Immature natural killer cell (primary cell): ENCODE measurements around the gene SYNE1. TPM values are rescaled to one million over a fixed set of nuclear protein-coding genes. Genes with fewer than 3 reads are reported as not detected.
"Not testable (repeated sequence)": the region's sequence is repeated elsewhere in the genome, so short reads cannot be mapped to it uniquely, and the experiment has no call there.

Source experiments
- DNase-seq, 3 donors: peaks; one replicate each; pipeline ENCODE4 v3.0.0; 2022; ENCODE audit warnings: mixed read lengths in 1 of 3
- H3K27ac Mint-ChIP-seq, 6 donors: one replicate each; pipeline ENCODE4 v1.8.0; 2020; ENCODE audit warnings: mixed read lengths in 6 of 6, mild to moderate bottlenecking in 5 of 6, inconsistent platforms in 4 of 6, moderate library complexity in 3 of 6
- H3K27me3 Mint-ChIP-seq, 3 donors: one replicate each; pipeline ENCODE4 v1.8.0; 2020 to 2021; ENCODE audit warnings: low read depth in 3 of 3, mild to moderate bottlenecking in 3 of 3, mixed read lengths in 3 of 3, moderate library complexity in 3 of 3, inconsistent platforms in 1 of 3
- H3K36me3 Mint-ChIP-seq, 3 donors: one replicate each; pipeline ENCODE4 v1.8.0; 2020; ENCODE audit warnings: mixed read lengths in 3 of 3, inconsistent platforms in 2 of 3, mild to moderate bottlenecking in 2 of 3
- H3K4me1 Mint-ChIP-seq, 2 donors: one replicate each; pipeline ENCODE4 v1.8.0; 2020; ENCODE audit warnings: inconsistent platforms in 2 of 2, mild to moderate bottlenecking in 2 of 2, mixed read lengths in 2 of 2, moderate library complexity in 1 of 2
- H3K4me3 Mint-ChIP-seq, 5 donors: one replicate each; pipeline ENCODE4 v1.8.0; 2020; ENCODE audit warnings: mild to moderate bottlenecking in 5 of 5, mixed read lengths in 5 of 5, inconsistent platforms in 3 of 5, moderate library complexity in 3 of 5
- H3K9me3 Mint-ChIP-seq, 6 donors: one replicate each; pipeline ENCODE4 v1.8.0; 2020; ENCODE audit warnings: mild to moderate bottlenecking in 6 of 6, mixed read lengths in 6 of 6, inconsistent platforms in 4 of 6, moderate library complexity in 3 of 6
- polyA plus RNA-seq, 3 donors: library from polyadenylated mRNA; unstranded; fragments of 300-500 nt; fragmentation: Illumina TruSeq; gene quantifications; one replicate each; pipeline ENCODE4 v1.2.3, GENCODE V29; 2021

Gene SYNE1
- polyA plus RNA-seq, 3 donors from 2014 or later = 25.9 to 117 (median 27.9) TPM

DNA sequence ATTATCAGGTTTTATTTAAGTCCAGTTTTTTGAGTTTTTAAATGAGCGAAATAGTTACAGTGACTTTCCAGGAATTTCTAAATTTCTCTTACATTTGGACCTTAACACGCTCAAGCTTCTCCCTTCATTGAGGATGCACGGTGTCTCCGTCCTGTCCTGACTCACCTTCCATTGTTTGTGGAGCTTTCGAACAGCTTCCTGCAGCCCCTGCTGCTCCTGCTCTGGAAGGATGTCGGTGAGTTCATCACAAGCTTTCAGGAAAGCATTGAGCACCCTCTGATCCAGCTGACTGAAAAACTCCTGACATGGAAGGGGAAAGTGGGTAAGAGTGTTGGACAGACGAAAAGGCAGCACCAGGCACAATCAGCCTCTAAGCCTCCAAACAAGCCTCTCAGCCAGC lies 183.7 kb downstream of the SYNE1 start:
- no peaks in the 10 kb centered on the region for H3K4me1 Mint-ChIP-seq
- no peaks in the 10 kb centered on the region for H3K9me3 Mint-ChIP-seq
- H3K4me3 Mint-ChIP-seq = no peak overlapping the region
- peaks cover 21 to 53% (median 25%) of the 10 kb centered on the region in 3 donors for H3K36me3 Mint-ChIP-seq
- H3K27ac Mint-ChIP-seq = no peak overlapping the region
- no peak for DNase-seq
- peaks cover 0 to 2% (median 2%) of the 10 kb centered on the region in 3 donors for H3K27me3 Mint-ChIP-seq

DNA sequence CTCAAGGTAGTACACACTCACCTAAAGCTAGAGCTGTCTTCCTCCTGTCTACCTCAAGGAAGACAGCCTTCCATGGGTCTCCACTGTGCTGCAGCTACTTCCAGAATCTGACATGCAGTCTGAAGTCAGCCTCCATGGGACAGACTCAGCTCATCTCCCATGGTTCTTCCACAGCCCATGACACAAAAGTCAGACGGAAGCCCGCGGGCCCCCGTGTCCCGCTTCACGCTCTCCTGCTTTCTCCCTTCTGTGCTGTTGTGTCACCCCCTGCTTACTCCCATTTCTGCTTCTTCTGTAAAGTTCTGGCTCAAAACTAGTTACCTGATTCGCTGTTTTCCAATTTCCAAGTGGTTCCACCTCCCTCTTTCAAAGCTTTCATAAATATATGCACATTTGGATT lies 184.5 kb downstream of the SYNE1 start:
- H3K4me1 Mint-ChIP-seq = no peaks in the 10 kb centered on the region
- H3K9me3 Mint-ChIP-seq = no peaks in the 10 kb centered on the region
- no peak for DNase-seq
- peaks cover 21 to 58% (median 25%) of the 10 kb centered on the region in 3 donors for H3K36me3 Mint-ChIP-seq
- no peak overlapping the region for H3K27ac Mint-ChIP-seq
- H3K27me3 Mint-ChIP-seq = peaks cover 0 to 2% (median 2%) of the 10 kb centered on the region in 3 donors
- H3K4me3 Mint-ChIP-seq = no peak overlapping the region

DNA sequence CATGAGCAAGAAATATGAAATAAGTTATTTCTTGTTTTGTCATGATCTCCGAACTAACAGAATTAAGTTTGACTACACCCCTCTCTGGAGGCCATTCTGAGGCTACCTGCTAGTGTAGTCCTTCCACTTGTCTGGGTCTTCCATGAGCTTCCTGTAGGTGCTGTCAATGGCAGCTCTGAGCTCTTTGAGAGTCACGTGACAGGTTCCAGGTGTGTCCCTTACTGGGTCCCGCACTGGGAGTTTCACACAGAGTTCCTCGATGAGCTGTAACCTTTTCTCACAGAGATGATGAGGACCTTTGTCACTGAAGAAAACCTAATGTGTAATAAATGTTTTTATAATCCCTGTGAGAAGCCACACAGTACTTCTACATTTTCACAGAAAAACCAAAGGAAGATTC lies 186.6 kb downstream of the SYNE1 start:
- DNase-seq = no peak
- no peaks in the 10 kb centered on the region for H3K9me3 Mint-ChIP-seq
- peaks cover 28 to 65% (median 31%) of the 10 kb centered on the region in 3 donors for H3K36me3 Mint-ChIP-seq
- peaks cover 0 to 2% (median 0%) of the 10 kb centered on the region in 3 donors for H3K27me3 Mint-ChIP-seq
- no peaks in the 10 kb centered on the region for H3K4me1 Mint-ChIP-seq
- H3K27ac Mint-ChIP-seq = no peak overlapping the region
- H3K4me3 Mint-ChIP-seq = no peak overlapping the region

DNA sequence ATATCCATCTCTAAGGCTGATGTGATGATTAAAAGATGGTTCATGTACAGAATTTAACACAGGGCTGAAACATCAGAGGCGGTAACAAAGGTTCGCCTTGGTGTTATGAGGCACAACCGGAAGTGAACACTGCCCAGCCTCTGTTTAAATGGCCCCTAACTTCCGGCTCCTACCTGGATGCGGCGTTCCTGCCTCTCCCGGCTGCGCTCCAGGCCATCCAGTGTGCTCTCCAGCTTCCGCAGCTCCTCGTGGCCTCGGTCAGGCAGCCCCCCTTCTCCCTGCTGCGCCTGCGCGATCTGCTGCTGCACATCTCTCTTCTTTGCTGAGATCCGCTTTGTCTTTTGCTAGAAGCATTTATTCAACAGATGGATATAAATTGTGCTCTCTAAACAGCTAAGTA lies 195.3 kb downstream of the SYNE1 start:
- H3K27ac Mint-ChIP-seq = no peak overlapping the region
- H3K4me3 Mint-ChIP-seq = no peak overlapping the region
- DNase-seq = no peak
- peaks cover 31 to 54% (median 43%) of the 10 kb centered on the region in 3 donors for H3K36me3 Mint-ChIP-seq
- no peaks in the 10 kb centered on the region for H3K27me3 Mint-ChIP-seq
- H3K9me3 Mint-ChIP-seq = no peaks in the 10 kb centered on the region
- H3K4me1 Mint-ChIP-seq = no peaks in the 10 kb centered on the region

DNA sequence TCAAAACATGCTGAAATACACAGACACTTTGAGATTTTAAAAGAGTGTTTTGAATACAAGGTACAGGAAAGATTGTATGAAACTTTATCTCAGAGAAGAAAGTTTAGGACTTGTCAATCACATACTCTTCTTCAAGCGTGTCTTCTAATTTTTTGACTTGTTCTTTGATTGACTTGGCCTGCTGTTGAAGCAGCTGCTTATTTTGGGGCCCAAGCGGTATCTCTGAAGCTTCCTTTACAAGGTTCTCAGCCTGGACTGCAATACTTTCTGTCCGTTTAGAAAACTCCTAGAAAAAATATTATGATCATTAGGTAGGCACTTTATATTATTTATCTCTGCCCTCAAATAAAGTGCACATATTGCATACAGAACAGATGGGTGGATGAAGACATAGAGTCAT lies 201.3 kb downstream of the SYNE1 start:
- Mint-ChIP-seq H3K4me3 (no peak overlapping the region), H3K27ac (no peak overlapping the region), H3K9me3 (no peaks in the 10 kb centered on the region), H3K4me1 (no peaks in the 10 kb centered on the region), H3K27me3 (no peaks in the 10 kb centered on the region), H3K36me3 (peaks cover 13 to 45% (median 21%) of the 10 kb centered on the region in 3 donors)
- no peak for DNase-seq

DNA sequence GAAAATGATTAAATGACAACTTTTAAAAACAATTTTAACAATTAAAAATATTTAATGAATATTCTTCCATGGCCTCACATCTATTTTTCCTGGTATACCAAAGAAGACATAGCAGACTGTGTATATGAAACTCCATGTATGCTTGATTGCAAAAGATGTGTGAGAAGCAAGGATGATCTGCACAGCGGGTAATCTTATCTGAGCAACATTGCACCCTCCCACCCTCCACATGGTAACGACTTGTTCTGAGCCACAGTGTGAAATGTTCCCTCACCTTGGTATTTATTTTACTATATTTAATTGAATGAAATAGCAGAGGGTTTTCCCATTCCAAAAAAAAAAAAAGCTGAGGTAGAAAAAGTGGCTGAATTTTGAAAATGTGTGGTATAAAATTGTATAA lies 204.4 kb downstream of the SYNE1 start:
- Mint-ChIP-seq H3K4me1 (no peaks in the 10 kb centered on the region), H3K36me3 (peaks cover 16 to 35% (median 21%) of the 10 kb centered on the region in 3 donors), H3K27ac (no peak overlapping the region), H3K27me3 (no peaks in the 10 kb centered on the region), H3K9me3 (no peaks in the 10 kb centered on the region), H3K4me3 (no peak overlapping the region)
- no peak for DNase-seq

DNA sequence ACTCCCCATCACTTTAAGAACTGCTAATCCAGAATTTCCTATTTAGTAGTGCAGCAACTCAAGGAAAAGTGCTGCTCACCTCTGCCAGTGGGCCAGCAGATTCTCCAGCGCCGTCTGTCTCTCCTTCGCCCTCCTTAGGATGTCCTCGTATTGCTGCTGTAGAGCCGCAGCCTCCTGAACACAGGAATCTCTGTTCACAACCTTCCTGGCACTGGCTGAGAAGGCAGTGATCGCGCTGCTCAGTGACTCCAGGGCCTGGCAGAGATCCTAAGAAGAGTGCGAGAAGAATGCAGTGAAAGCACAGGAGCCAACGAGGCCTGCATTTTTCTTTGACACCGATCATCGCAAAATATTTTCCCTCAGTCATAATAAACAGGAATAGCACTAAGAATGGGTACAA lies 209.0 kb downstream of the SYNE1 start:
- no peaks in the 10 kb centered on the region for H3K9me3 Mint-ChIP-seq
- no peak overlapping the region for H3K4me3 Mint-ChIP-seq

DNA sequence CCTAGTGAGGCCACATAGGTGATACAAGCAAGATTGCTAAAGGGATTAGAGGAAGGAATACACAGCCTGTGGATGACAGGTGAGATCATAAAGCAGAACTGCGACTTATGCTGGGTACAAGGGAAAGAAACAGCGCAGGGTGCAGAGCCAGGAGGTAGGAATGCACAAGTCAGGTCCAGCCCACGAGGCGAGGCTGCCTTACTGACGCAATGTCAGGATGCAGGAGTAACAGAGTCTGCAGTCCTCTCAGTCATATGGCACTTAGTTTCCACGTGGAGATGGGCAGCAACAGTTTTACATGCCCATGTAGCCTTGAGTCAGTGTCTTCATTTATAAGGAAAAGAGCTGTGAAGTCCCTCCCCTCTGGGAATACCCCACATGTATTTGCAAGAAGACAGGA lies 210.9 kb downstream of the SYNE1 start:
- H3K36me3 Mint-ChIP-seq = peaks cover 42 to 53% (median 49%) of the 10 kb centered on the region in 3 donors
- H3K9me3 Mint-ChIP-seq = no peaks in the 10 kb centered on the region
- H3K4me1 Mint-ChIP-seq = peaks cover 0 to 6% of the 10 kb centered on the region in 2 donors
- no peak for DNase-seq
- no peak overlapping the region for H3K27ac Mint-ChIP-seq
- no peaks in the 10 kb centered on the region for H3K27me3 Mint-ChIP-seq
- no peak overlapping the region for H3K4me3 Mint-ChIP-seq

More for the DNA sequence above, 209.0 kb downstream of the SYNE1 start:
- no peak for DNase-seq
- Mint-ChIP-seq H3K27me3 (no peaks in the 10 kb centered on the region), H3K4me1 (peaks cover 0 to 6% of the 10 kb centered on the region in 2 donors), H3K36me3 (peaks cover 37 to 44% (median 44%) of the 10 kb centered on the region in 3 donors), H3K27ac (no peak overlapping the region)

DNA sequence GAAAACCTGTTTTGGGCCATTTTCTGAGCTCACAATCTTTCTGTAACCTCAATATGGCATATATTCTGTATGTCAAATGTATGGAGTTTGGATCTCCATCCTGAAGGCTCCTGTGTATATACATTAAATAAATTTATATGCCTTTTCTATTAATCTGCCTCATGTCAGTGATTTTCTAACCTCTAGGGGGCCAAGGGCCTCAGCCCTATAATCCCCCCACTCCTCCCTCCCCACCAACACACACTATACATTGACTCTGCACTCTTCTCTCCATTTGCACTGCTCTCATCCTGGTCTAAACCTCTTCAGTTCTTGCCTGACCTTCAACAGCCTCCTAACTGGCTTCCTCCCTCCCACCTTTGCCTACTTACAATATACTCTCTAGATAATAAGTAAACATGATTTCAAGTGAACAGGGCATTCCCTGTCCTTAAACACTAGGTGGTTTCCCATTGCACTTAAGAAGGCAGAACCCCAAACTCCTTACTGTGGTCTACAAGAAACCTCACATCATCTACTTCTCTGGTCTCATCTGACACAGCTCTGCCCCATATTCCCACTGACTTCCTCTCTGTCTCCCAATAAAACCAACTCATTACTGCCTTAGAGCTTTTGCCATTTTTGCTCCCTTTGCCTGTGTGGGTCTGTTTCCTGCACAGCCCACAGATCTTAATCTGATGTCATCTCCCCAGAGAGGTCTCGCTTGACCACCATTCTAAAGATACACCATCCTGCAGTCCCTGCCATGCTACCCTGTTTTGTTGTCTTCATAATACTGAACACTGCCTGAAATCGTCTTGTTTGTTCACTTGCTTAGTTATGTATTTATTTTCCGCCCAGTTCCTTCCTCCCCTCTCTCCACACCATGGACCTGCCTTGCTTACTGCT lies 213.7 kb downstream of the SYNE1 start:
- no peaks in the 10 kb centered on the region for H3K9me3 Mint-ChIP-seq
- DNase-seq = no peak
- peaks cover 50 to 63% (median 51%) of the 10 kb centered on the region in 3 donors for H3K36me3 Mint-ChIP-seq
- H3K4me3 Mint-ChIP-seq = no peak overlapping the region
- H3K27me3 Mint-ChIP-seq = no peaks in the 10 kb centered on the region
- peak overlapping the region in 4 of 6 donors; percentile 11 to 76 (median 36) for H3K27ac Mint-ChIP-seq
- H3K4me1 Mint-ChIP-seq = peaks cover 0 to 6% of the 10 kb centered on the region in 2 donors

DNA sequence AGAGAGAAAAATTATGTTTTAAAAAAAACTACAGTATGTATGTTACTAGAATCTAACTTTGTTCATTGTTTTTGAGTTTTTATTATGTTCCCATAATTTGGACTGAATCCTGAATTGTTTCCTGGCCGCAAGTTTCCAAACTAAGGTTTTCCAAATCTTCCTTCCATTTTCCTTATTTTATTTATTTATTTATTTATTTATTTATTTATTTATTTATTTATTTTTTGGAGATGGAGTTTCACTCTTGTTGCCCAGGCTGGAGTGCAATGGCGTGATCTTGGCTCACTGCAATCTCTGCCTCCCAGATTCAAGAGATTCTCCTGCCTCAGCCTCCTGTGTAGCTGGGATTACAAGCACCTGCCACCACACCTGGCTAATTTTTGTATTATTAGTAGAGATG lies 215.7 kb downstream of the SYNE1 start:
- H3K4me1 Mint-ChIP-seq, DNase-seq, H3K27ac Mint-ChIP-seq, H3K27me3 Mint-ChIP-seq, H3K4me3 Mint-ChIP-seq, H3K9me3 Mint-ChIP-seq: not testable (repeated sequence)
- peaks cover 39 to 59% (median 46%) of the 10 kb centered on the region in 3 donors for H3K36me3 Mint-ChIP-seq

DNA sequence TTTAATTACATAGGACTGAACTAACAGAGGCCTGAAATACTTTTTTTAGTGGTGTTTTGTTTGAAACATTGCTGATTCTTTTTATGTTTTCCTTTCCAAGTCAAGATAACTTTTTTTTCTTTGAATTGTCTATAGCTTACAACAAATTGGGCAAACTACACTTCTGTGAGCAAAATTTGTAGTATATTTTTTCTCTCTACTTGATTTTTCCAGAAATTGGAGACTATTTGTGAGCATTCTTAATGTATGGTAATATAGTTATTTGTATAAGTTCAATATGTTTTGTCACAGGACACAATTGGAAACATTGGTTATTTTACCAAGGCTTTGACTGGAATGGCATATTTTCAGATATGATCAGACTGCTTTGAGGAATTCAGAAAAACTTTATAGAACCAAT lies 216.5 kb downstream of the SYNE1 start:
- H3K27ac Mint-ChIP-seq = no peak overlapping the region
- peaks cover 3 to 7% of the 10 kb centered on the region in 2 donors for H3K4me1 Mint-ChIP-seq
- H3K4me3 Mint-ChIP-seq = no peak overlapping the region
- peaks cover 0 to 1% (median 0%) of the 10 kb centered on the region in 3 donors for H3K27me3 Mint-ChIP-seq
- H3K9me3 Mint-ChIP-seq = no peaks in the 10 kb centered on the region
- DNase-seq = no peak
- peaks cover 35 to 62% (median 52%) of the 10 kb centered on the region in 3 donors for H3K36me3 Mint-ChIP-seq

DNA sequence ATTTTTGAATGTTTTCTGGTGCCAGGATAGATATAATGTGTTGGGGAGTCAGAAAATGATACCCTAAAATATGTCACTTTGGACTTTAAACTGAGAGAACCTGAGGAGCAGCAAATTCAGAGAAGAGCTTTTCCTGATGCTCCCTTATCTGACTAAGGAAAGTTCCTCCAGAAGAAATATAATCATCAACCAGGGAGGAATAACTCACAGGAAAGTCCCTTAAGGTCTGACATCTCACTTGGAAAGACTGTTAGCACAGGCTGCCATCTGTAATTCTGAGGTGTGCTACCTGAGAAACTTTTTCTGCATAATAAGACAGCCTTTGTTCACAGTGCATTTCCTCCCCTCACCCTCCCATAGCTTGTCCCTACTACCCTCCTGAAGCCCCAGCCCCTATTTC lies 218.6 kb downstream of the SYNE1 start:
- Mint-ChIP-seq H3K4me3 (no peak overlapping the region), H3K9me3 (no peaks in the 10 kb centered on the region), H3K4me1 (peaks cover 7 to 9% of the 10 kb centered on the region in 2 donors), H3K27ac (peak overlapping the region in 1 of 6 donors; percentile 18), H3K27me3 (peaks cover 0 to 2% (median 0%) of the 10 kb centered on the region in 3 donors), H3K36me3 (peaks cover 43 to 65% (median 53%) of the 10 kb centered on the region in 3 donors)
- DNase-seq = no peak

DNA sequence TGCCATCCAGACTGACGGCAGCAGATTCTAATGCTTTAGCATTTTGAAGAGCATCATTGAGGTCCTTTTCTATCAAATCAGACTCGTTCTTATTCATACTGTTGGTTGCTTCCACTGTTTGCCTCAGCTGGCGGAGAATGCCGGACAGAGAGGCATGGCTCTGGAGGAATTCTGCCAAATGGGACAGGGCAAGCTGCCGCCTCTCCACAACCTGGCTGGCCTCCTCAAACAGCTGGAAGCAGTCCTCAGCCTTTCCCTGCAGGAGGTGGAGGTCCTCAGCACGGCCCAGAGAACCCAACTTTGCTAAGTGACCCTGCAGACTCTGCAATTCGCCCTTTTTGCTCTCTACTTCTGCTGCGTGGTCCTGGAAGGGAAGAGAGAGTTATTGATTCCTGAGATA lies 220.5 kb downstream of the SYNE1 start:
- Mint-ChIP-seq H3K4me3 (no peak overlapping the region), H3K9me3 (no peaks in the 10 kb centered on the region), H3K27me3 (peaks cover 0 to 2% (median 0%) of the 10 kb centered on the region in 3 donors), H3K27ac (peak overlapping the region in 2 of 6 donors; percentile 10 to 18), H3K36me3 (peaks cover 43 to 64% (median 44%) of the 10 kb centered on the region in 3 donors), H3K4me1 (peaks cover 4 to 9% of the 10 kb centered on the region in 2 donors)
- DNase-seq = no peak

DNA sequence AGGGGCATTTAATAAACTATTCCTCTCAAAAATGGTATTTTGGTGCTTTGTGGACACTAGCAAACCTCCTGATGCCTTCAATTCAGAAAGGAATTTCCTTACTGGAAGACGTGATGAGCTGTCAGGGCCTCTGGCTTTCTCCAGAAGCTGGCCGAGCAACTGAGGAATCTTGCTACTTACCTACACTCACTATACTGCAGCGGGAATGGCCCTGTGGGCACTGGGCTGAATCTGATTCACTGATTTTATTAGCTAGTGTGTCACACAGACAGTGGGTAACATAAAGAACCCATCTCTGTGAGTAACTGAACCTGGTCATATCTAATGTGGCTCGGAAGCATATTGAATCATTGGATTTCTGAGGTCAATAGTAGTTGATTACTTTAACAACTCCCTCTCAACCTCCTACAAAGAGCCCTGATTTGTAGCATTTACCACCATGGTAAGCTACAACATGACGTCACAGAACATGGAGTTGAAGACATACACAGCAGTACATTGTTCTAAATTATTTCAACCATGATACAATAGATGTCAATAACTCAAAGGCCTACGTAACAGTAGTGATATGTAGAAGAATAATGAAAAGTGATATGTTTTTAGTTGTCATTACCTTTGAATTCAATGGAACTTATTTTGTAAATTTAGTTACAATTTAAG lies 232.1 kb downstream of the SYNE1 start:
- no peak overlapping the region for H3K4me3 Mint-ChIP-seq
- DNase-seq = no peak
- H3K27ac Mint-ChIP-seq = peak overlapping the region in 1 of 6 donors; percentile 46
- no peaks in the 10 kb centered on the region for H3K27me3 Mint-ChIP-seq
- H3K36me3 Mint-ChIP-seq = peaks cover 33 to 50% (median 38%) of the 10 kb centered on the region in 3 donors
- no peaks in the 10 kb centered on the region for H3K9me3 Mint-ChIP-seq
- H3K4me1 Mint-ChIP-seq = no peaks in the 10 kb centered on the region
